CD4-positive, alpha-beta T cell treated with Interleukin-6 for 4 hours (primary cell): Measurements from ENCODE around the gene LDLRAD3.

Experiments
- DNase-seq: peaks from one replicate; pipeline ENCODE4 v3.0.0-alpha.2; 2020; ENCODE audit warnings: mixed read lengths

Gene LDLRAD3

DNA sequence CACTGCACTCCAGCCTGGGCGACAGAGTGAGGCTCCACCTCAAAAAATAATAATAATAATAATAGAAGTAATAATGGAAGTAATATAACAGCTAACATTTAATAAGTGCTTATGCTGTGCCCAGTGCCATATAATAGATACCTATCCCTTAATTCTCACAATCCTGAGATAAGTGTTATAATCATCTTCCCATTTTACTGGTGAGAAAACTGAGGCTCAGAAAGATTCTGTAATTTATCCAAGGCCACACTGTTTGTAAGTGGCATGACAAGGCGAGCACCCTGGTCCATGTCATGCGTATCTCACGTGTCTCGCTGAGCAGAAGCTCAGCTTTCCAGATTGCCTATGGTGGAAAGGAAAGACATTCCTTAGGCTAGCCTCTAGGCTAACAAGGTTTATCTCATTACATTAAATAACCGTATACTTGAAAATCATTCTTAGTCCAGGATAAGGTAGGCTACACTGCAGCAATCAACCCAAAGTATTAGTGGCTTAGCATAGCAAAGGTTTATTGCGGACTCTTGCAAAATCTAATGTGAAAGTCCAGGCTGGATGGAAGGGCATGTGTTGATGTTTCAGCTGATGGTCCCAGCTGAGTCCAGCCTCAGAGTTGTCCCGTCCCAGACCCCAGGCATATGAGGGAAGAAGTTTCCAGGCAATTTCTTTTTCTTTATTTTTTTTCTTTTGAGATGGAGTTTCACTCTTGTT lies 15.0 kb upstream of the LDLRAD3 start:
- no peak for DNase-seq

DNA sequence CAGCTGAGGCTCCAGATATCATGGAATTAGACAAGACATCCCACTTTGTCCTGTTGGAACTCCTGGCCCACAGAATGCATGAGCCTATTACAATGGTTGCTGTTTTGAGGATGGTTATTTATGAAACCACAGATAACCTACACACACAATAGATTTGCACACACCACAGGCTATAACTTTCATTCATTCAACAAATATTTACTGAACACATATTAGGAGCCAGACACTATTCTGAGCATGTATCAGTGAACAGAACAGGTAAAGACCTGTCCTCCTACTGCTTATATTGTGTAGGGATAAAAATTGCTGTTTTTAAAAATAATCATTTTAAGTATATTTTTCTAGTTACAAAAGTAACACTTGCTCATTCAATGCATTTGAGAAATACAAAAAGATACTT lies 13.4 kb upstream of the LDLRAD3 start:
- DNase-seq = no peak

- DNase-seq = no peak
These were observed 11.7 kb upstream of the LDLRAD3 start for GRCh38 chr11:35932121-35932520.

DNA sequence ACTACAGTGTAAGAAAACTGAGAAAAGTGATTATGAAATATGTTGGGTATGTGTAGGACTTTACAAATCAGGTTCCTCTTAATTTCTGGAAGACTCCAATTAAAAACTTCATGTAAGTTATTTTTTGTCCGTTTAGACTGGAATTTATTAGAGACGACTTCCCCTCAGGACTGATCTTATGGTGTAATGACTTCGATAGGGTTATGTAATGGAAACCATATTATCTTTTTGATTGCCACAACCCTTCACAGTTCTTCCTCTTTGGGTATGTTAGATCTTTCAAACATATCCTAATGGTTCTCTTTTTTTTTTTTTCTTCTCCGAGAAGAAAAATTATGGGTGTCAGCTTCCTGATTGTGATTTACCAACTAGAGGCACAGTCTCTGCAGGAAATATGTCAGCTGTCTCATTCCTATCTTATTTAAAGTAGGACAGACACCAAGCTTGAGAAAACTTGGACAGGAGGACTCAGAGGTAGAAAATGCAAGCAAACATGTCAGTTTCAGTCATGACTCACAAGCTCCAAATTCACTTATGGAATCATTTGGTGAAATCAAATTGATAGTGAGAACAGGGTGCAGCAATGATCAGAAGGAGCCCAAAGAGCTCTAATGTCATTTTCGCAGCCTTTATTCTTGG lies 11.1 kb upstream of the LDLRAD3 start:
- no peak for DNase-seq

DNA sequence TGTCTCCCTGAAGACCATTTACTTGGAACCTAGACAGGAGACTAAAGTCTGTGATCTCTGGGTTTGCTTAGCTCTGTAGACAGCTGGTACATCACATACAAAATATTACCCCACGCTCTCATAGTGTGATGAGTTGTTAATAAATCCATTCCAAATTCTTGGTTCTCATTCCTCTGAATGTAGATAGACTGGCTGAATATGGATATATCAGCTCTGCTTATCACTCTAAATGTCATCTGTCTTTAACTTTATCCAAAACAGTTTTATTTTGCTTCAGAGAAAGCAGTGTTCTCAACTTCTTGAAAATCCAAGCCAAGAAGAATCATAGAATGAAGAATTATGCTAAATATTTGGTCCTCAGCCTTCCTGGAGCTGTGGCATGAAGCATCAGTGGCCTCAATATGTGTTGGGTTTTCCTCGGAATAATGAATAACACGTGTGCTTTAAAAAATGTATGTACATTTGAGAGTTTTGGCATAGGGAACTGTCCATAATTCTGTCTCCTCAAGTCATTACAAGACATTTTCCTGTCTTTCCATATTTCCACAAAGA lies 10.5 kb upstream of the LDLRAD3 start:
- no peak for DNase-seq

DNA sequence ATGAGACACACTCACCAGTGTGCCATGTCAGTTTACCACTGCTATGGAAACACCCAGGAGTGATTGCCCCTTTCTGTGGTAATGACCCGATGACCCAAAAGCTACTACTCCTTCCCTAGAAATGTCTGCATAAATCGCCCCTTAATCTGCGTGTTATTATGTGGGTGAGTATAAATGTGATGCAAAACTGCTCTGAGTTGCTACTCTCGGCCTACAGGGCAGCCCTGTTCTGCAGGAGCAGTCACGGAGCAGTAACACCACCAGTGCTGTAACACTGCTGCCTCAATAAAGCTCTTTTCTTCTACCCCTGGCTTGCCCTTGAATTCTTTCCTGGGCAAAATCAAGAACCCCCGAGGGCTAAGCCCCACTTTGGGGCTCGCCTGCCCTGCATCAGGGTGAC lies 9.6 kb upstream of the LDLRAD3 start:
- DNase-seq = no peak

DNA sequence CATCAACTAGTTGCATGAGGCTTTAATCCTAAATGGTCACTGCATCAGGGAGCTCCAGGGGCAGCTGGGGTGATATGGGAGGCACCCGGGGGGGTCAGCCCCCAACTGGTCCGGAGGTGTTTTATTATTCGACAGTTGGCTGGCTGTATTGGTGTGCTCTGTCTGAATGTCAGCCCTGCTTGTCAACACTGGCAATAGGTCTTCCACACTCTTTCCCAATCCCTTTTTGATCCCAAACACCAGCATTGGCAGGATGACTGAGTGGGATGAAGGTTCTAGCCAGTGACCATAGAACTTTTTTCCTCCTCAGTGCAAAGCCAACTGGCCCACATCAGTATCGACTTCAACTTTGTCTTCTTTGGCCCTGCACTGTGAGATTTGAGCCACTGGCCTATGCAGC lies 8.9 kb upstream of the LDLRAD3 start:
- DNase-seq = no peak

- no peak for DNase-seq
These were observed 8.5 kb upstream of the LDLRAD3 start for GRCh38 chr11:35935390-35935789.

- no peak for DNase-seq
These were observed 6.8 kb upstream of the LDLRAD3 start for GRCh38 chr11:35937111-35937510.

DNA sequence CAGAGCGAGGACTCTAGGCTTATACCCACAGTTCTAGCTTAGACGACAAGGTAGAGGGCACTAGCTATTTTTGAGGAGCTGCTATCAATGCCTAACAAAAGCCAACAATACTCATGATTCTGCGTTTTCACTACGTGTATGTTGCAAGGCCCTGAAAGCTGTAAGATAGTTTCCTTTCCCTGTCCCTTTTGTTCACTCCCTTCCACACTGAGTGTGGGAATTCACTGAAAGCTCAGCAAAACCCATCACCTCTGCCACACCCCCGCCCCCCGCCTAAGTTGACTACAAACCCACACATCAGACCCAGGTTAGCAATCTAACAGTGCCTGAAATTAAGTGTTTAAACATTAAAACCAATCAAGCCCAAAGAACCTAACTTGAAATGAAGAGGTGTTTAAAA lies 6.2 kb upstream of the LDLRAD3 start:
- no peak for DNase-seq

DNA sequence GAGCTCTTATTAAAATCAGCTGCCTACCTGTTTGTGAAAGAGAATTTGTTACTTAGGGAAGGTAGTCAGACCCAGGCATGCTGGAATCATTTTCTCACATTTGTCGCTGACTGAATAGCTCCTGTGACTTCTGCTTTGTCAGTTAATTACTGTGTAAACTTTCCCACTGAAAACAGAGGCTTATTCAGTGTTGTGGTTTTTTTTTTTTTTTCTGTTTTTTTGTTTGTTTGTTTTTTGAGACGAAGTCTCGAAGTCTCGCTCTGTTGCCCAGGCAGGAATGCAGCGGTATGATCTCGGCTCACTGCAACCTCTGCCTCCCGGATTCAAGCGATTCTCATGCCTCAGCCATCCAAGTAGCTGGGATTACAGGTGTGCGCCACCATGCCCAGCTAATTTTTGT lies 5.6 kb upstream of the LDLRAD3 start:
- DNase-seq = no peak

DNA sequence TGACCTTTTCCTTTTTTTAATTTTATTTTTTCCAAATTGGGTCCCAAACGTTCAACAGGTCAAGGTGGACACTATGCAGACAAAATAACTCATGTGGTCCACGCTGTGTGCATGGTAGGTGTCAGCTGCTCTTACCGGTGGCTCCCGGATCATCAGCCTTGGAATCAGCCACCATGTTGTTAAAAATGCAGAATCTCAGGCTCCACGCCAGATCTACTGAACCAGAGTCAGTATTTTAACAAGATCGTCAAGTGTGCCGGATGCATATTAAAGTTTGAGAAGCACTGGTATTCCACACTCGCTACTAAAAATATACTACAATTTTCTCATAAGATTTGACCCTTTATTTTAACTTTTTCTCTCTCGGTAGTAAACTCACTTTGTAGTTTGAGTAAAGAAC lies 553 bp upstream of the LDLRAD3 start:
- no peak for DNase-seq

- DNase-seq = no peak
These were observed 758 bp downstream of the LDLRAD3 start for GRCh38 chr11:35944503-35945136.

DNA sequence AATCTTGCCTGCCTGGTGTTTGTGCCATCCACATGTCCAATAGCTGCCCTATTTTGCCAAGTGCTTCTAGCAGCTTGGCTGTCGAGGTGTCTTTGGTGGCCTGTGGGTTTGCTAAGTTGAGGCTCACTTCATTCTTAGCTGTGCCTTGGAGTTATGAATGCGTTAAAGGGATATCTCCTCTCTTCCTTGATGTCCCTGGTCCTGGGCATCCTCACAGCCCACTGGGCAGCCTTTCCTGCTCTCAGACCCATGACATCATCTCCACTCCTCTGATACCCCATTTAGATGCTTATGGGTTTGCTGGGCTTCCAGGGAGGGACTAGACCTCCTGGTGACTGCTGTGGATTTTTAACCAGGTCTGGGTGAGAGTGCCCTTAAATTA lies 1.3 kb downstream of the LDLRAD3 start:
- DNase-seq = no peak

- no peak for DNase-seq
These were observed 2.9 kb downstream of the LDLRAD3 start for GRCh38 chr11:35946766-35947165.

DNA sequence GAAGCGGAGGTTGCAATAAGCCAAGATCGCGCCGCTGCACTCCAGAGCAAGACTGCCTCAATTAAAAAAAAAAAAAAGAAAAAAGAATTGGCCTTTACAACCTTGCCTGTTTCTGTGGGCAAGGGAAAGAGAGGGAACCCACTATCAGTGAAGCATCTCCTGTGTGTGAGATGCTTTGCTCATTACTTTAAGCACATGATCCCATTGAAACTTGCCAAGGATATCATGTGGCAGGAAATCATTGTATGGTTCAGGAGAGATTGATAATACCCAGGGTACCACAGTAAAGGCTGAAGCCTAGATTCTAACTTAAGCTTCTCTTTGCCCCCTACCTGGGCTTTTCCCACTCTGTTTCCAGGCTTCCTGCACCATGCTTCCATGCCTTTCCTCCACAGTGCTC lies 3.6 kb downstream of the LDLRAD3 start:
- no peak for DNase-seq

DNA sequence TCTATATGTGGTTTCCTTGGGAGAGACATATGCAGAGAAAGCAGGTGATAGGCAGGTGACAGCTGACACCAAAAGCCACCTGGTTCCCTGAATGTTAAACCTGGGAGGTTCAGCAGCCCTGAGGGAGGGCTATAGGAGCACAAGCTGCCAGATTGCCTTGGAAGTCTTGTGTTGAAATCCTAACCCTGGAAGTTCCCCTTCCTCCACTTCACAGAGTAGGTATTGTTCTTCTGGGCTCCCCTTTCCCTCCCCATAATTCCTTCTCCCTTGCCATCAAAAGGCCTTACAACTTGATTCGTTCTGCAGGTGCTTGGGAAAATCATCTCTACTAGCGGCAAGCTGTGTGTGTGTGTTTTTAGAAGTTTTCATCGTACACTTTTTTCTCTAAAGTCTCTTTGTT lies 5.4 kb downstream of the LDLRAD3 start:
- DNase-seq = no peak

DNA sequence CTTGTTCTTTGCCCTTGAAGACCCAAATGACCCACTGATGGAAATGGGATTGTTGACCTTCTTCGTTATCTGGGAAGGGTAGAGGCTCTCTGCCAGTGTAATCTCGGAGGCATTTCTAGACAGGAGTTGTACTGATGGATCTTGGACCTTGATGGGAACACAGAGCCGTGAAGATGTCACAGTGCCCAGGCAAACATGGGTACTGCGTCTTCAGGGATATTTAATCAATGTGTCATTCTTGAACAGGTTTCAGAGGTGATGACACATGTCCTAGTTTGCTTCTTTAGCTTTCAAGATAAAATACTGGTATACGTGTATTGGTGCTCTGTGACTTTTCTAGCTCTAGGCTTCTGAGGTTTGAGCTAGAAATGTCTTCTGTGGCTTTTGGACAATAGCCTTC lies 6.2 kb downstream of the LDLRAD3 start:
- no peak for DNase-seq

GRCh38 chr11:35951680-35952079 lies 7.8 kb downstream of the LDLRAD3 start:
- DNase-seq = no peak

DNA sequence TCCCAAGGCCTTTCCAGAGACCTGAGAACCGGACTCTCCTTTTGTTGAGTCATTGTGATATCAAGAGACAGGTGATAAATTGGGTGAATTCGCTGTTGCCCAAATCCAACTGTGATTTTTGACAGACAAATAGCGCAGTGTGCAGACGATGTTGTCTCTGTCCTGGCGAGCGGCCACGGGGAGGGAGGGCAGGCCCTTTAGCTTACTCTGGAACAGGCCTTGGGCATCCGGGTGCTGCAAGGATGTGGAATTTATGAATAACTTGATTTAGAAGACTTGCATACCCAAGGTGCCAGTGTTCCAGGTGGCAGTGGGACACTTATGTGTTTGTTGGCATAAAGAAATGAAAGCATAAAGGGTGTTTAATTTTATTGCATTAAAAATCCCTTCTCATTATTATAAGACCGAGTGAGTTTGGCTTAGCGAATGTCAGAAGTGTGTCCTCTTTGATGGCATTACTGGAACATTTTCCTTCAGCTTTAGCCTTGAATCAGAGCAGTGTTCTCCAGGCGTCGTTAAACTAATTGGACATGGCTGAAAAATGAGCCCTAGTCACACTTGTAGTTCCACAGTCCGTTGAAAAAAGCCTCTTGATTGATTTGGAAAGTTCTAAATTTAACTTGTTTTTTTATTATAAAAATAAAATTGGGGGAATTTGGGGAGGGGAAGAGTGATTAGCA lies 9.4 kb downstream of the LDLRAD3 start:
- DNase-seq = no peak

DNA sequence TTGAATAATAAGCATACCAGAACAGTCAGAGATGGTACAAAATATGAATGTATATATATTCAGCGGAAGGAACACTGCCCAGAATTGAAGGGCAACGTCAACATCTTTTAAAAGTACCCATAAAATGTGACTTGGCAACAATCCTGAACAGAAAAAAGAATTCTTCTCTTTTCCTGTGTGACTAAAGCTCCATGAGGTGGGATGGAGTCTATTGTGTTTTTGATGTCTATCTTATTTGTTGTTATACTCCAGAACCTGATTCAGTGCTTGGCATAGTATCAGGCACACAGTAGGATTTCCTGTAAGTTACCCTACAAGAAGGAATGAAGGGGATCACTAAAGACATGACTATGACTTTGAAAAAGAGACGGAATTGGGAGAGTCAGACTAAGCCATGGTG lies 10.3 kb downstream of the LDLRAD3 start:
- no peak for DNase-seq

- no peak for DNase-seq
These were observed 11.8 kb downstream of the LDLRAD3 start for GRCh38 chr11:35955636-35956035.

DNA sequence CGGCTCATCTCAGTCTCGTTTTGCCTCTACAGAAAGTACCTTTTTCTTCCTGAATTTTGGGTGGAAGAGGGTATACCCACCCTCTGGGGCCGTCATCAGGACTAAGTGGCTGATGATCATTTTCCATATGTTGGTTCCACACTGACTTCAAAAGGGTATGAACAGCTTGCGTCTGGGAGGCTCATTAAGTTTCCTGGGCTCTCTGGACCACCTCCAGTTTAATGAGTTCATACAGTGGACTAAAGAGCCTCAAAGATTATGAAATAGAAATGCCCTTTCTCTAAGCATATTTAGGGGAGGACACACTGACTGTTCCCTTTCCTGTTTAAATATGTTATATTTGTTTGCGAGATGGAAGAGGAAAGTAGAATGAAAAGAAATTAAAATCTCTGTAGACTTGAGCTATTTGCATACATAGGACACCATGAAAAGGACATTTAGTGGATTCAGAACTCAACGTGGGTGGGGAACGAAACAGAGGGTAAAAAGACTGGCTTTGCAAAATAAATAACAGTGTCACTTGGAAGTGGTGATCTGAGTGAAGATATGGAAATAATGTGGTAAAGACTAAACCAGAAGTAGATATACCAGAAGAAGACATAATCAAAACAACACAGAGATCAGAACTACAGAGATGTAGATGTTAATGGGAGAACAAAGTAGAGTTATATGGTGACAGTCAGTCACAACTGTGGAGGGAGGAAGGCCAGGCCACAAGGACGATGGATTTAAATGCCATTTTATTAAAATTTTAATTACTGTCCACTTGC lies 18.7 kb downstream of the LDLRAD3 start:
- DNase-seq = no peak
